SW480 (cell line): ENCODE measurements around the gene ACSL5.

Experiments used
- DNase-seq: peaks from one replicate; pipeline ENCODE4 v3.0.0-alpha.2; 2016; ENCODE audit warnings: low spot score

The ACSL5 gene

DNA sequence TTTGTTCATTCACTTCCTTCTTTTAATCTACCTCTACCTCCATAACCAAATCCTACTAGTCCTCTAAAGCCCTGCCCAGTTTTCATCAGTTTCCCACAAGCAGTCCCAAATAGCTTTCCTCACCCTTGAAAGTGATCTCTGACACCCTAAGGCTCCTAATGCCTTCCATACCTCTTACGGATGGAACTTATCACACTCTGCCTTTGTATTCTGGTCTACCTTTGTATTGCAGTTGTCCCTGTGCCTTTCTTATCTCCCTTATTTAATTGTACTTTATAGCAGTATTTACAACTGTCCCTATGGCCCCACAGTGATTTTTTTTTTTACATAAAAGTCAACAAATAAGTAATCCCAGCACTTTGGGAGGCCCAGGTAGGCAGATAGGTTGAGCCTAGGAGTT lies 33.8 kb downstream of the ACSL5 start:
- no peak for DNase-seq

DNA sequence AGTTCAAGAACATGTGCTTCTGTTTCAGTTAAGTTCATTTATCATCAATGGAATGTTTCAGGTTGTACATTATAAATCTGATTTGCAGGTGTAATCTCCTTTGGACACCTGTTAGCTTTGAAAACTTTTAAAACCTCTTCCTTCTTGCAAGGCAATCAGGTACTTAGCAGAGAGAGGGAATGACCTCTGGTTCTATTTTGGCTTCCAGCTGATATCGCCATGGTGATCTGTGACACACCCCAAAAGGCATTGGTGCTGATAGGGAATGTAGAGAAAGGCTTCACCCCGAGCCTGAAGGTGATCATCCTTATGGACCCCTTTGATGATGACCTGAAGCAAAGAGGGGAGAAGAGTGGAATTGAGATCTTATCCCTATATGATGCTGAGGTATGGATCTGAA lies 35.4 kb downstream of the ACSL5 start:
- no peak for DNase-seq

DNA sequence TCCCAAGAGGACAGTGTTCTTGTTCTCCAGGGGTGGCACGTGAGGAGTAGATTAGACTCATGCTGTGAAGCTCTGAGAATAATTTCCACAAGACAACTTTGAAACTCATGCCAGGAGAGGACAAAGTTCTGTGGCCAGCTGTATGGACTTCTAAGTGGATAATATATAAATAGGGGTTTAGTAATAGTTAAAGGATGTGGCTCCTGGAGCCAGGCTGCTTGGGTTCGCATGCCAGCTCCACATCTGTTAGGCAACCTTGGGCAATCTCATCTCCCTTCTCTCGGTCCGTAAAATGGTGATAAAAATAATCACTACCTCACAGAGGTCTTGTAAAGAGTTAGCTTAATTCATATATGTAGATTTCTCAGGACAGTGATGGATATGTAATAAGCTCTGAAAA lies 35.8 kb downstream of the ACSL5 start:
- no peak for DNase-seq

DNA sequence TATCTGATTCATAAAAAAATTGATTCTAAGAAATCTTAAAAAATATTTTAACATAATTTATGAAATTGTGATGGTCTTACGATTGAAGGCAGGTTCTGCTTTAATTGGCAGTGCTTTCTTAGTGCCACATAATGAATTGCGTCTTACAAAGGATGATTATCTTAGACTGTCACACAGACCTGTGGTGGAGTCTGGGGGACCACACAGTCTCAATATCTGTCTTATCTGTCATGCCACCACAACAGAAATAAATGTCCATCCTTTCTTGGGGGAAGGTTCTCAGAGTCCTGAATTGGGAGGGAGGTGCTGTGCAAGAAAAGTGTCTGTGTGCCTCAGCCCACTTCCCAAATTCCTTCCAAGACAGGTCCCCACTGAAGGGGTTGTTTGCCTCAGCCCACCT lies 38.8 kb downstream of the ACSL5 start:
- DNase-seq, result no peak

DNA sequence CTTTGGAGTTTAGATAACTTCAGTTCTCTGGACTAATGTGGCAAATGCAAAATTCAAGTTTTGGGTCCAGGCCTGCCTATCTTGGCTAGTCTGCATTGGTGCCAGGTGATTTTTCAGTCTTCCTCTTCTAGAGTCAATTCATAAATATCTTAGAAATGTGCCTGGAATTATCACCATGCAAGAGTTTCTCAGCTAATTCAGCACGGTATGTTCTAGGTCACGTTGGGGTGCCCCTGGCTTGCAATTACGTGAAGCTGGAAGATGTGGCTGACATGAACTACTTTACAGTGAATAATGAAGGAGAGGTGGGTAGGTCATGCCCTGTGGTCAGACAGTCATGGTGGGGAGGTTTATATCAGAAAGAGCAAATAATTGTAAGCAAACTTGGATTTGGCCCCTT lies 47.8 kb downstream of the ACSL5 start:
- no peak for DNase-seq

DNA sequence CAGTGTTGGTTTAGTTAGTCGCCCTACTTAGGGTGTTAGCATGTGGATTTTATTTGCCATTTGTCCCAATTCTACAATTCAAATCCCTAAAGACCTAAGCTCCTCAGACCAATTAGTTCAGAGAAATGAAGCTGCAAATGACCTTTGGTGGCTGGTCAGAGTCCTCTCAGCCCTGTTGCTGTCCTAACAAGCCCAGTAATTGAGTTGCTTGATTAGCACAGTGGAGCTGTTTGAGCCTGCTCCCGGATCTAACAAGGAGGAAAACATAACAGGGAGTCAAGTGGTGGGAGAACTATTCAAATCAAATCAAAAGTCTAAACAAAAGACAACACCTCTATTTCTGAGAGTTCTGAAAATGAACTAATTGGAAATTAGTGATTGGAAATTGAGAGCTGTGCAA lies 50.7 kb downstream of the ACSL5 start:
- no peak for DNase-seq

DNA sequence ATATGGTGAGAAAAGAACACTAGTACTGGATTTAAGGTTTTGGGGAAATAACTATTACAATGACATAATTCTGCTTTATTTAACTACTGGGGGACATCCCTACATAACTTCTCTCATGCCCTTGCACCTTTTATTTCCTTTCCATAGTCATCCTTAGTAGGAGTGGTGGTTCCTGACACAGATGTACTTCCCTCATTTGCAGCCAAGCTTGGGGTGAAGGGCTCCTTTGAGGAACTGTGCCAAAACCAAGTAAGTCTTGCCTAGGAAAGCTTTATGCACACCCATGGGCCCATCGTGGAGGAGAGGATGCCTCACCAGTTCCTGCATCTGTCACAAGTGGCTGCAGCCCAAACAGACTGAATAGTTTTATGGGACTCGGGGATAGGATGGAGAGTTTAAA lies 52.2 kb downstream of the ACSL5 start:
- DNase-seq, result no peak

DNA sequence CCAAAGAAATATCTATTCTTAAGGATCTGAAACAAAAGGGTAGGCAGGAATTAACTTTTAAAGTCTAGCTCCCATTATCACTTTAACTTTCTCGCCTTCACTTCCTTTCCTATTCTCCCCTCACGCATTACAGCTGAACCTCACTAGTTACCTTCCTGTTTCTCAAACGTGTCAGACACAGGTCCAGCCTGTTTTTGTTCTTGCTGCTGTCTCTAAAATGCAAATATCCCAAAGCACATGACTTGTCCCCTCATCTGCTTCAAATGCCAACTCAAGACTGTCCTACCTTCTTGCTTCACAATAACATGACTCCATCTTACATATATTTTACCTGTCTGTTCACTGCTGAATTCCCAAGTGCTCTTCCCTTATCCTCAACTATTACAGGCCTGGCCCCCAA lies 55.2 kb downstream of the ACSL5 start:
- no peak for DNase-seq

DNA sequence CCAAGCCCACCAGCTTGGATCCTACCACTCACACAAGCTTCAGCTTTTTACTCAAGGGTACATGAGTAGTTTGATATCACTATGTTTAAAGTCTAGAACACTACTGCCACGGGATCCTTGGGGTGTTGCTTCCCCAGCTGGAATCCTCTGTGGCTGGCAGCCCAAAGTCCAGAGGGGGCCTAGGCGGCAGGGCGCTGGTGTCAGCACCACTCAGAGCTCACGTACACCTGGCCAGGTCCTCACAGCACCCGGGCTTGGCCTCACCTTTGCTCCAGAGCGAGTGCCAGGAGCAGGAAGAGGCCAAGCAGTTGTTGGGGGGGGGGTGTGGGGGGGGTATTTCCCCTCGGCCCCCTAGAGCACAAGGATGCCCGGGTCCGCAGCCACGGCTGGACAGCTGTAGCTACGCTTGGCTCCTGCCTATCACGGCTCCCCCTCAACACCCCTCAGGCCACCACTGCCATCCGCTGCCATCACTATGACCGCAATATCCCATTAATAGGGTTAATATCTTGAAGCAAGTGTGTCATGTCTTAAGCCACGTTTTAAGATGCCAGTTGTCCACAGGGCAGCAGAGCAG lies 55.8 kb downstream of the ACSL5 start:
- DNase-seq, result no peak

DNA sequence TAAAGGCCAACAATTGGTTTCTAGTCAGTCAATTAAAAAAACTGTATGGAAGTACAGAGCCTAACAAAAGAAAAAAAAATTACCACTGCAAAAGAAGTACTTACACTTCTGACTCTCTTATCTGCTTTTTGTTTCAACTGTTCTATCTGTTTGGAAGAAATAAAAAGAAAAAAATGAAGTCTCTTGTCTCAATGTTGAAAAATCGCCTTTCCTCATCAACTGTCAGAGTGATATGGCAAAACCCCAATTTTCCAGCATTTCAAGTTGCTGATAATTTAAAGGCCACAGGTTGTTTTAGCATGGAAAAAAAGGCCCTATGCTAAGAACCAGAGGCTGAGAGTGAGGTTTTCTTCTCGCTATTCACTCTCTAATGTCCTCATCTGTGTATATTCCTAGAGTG lies 59.2 kb downstream of the ACSL5 start:
- no peak for DNase-seq

DNA sequence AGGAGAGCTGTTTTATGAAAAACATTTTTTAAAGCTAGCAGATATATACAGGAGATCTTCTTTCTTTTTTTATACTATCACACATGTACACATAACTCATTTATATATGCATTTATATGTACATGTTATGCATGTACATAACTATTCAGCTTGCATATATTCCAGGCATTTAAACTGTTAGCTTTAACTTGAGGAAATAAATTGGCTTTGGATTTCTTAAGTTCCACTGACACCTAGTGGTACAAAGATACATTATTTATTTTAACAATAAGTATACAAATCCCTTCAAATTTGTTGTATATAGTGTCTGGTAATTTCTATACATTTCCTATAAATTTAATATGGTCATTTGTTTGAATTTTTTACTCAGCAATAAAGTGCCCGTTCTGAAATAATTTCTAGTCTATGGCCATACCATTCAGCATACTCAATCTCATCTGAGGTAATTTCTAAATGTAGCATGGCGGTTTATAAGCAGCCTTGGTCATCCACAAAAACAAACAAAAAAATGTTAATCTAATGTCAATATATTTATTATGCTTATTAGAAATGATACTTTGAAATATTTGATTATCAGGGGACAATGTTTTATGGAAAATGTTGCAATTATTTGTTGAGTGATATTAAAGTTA lies 61.2 kb downstream of the ACSL5 start:
- DNase-seq, result peak; percentile 52

DNA sequence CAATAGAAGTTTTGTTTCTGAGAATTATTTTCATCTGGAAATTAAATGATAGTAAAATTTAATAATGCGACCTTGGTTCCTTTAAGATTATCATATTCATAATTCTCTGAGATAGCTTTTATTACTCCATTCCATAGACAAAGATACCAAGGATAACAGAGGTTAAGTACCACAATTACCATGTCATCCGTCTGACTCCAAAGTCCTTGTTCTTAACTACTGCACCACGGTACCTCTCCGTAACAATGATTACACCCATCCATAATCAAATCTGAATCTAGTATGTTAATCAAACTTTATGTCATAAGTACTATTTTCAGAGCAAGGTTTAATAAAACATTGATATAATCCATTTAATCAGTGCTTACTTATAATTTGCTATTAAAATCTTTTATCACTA lies 64.4 kb downstream of the ACSL5 start:
- no peak for DNase-seq

DNA sequence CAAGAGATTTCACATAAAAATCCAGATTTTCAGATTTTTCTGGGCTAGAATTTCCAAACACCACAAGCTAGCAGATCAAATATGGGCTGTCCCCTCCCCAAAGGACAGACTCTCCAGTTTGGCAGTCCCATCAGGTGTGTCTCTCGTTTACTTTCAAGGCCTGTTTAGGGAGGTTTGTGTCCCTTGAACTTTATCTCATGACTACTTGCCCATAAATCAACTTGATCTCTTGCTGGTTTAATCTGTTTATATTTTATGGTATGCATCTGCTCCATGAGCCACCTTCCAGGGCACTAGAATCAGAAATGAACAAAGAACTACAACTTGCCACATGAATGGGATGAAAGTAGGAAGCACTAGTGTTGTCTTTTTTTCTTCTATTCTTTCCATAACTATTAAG lies 67.6 kb downstream of the ACSL5 start:
- DNase-seq, result no peak

DNA sequence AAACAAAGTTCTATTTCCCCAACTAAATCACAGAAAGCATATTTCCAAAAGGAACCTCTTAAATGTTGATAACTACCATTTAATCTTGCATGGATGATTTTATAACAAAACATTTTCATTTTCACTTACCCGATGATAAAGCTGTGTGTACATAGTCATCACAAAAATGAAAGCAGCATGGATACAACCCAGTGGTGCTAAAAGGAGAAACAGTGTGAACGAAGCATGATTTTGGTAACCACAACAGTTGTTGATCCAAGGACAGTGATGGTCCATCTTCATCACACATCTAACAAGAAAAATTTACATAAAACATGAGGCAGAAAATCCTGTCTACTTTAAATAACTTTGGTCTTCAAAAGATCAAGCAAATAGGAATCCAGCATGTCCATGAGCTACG lies 68.1 kb downstream of the ACSL5 start:
- no peak for DNase-seq

DNA sequence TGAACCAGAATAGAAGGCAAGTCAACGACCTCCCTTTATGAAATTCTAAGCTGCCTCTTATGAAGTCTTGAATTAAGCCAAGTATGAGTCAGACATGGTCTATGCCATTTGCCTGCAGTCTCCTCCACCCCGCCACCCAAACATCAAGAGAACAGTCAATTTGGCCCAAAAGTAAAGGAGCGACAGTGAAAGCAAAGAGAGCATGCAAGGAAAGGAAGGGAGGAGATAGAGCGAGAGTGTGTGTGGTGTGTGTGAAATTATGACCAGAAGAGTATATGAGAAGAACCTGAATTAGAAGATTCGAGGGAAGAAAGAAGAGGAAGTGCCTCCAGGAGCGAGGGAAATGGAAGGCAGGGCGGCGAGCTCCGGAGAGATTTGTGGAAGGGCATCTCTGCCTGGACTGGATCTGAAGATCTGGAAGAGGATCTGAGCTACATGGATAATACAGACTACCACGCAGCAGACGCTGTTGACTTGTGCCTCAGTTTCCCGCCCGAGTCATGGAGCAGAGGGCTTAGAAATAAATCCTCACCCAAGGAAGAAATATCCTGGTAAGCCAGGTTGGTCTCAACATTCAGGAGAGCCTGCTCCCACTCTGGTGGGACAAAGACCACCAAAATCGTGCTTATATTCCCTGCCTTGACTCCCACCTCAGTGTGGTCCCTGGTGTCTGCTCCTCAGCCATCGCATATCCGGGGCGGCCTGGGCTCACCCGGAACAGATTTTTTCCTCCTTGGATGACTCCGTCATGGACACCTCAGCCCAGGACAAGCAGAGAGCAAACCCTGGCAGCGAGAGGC lies 72.3 kb downstream of the ACSL5 start:
- peak; percentile 6 for DNase-seq

DNA sequence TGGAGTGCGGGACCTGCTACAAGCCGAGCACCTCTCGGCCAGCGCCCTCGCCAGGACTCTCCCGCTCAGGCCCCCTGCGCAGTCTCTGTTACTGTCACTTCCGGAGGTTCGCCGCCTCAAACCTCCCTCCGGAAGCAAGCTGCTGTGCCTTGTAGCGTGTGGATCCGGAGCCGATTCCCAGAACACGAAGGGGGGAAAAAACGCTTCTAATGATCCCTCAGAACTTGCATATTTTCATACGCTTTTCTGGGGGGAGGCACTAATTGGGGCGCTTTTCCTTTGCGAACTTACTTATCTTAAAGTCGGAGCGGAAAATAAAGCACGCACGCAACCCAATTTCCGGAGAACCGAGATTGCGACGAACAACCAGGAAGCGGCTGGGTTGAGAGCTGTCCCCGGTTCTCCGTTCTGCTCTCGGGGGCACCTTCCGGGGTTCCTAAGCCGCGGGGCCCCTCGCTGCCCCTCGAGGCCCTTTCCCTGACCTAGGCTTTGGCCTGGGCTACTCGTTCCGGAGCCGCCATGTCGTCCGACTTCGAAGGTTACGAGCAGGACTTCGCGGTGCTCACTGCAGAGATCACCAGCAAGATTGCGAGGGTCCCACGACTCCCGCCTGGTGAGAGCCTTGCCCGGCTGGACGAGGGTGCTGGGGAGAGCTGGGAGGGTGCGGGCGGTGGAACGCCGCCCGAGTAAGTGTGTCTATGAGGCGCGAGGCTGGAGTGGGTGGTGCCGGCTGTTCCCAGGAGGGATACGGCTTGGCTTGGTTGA lies 73.1 kb downstream of the ACSL5 start, which contains the start of the genes VTI1A and ZDHHC6:
TSS of gene VTI1A (plus strand) at position 361 of the 765 bp plus-strand sequence. CDS start at position 520, 159 bp downstream.
TSS of gene ZDHHC6 (minus strand) at position 60 of the 765 bp plus-strand sequence. CDS start 1,478 bp downstream, outside the sequence.
- peak; percentile 83 for DNase-seq

DNA sequence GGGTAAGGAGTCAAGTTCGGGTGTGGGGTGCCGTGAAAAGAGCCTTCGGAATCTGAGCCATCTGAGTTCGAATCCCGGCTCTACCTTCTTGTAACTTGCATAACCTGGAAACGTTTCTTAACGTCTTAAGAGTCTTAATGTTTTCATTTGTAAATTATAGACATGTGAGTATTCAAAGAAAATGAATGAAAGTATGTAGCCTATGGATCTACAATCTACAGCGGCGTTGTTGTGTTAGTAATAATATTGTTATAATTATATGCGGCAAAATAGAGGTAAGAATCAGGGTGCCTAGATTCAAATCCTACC lies 73.7 kb downstream of the ACSL5 start:
- no peak for DNase-seq

DNA sequence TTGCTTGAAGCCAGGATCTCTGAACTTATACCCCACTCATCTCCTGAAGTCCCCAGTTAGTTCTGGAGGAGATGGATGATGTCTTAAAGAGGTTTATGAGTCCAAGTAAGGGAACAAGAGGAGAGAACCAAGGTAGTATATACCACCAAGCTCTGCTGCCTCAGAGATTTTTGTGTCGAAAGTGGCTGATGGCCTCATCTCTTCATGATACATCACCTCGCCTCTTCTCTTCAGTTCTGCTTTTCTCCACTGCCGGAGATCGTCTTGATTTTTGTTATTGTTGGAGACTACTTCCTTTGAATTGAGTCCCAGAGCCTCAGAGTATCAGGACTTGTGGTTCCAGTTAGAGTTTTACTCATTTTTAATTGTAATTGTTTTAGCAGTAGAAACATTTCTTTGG lies 75.0 kb downstream of the ACSL5 start:
- no peak for DNase-seq

DNA sequence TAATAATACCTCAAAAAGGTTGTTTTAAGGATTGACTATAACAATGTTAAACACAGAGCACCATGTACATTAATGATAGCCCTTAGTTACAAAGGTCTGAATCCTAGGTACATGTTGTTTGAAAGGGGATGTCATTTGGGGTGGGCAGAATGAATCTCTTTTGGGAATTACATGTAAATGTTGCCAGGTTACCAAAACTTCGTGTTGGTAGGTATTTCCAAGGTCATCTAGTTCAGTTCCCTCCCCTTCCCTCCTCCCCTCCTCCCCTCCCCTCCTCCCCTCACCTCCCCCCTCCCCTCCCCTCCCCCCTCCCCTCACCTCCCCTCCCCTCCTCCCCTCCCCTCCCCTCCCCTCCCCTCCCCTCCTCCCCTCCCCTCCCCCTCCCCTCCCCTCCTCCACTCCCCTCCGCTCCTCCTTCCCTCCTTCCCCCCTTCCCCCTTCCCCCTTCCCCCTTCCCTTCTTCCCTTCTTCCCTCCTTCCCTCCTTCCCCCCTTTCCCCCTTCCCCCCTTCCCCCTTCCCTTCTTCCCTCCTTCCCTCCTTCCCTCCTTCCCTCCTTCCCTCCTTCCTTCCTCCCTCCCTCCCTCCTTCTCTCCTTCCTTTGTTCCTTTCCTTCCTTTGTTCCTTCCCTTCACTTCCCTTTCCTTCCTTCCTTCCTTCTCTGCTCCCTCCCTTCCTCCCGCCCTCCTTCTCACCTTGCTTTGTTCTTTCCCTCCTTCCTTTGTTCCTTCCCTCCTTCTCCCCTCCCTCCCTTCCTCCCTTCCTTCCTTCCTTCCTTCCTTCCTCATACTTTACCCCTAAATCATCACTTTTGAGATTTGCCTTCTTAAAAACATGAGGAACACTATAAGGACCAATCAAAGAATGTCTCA lies 81.2 kb downstream of the ACSL5 start:
- no peak for DNase-seq

DNA sequence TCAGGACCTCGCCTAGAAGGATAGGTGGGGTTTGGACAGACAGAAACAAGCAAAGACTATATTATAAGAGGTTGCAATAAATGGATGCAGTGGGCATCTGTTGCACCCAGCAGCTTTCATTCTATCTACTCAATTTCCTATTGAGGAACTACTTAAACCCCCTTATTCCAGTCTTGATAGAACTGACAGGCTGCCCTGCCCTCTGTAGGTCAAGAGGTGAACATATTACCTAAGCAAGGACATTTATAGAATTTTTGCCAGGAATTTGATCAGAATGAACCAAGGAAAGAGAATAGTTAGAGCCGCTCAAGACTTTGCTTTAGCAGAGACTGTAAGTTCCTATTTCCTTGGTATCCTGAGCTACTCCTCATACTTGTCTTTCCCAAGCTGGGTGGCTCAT lies 82.6 kb downstream of the ACSL5 start:
- no peak for DNase-seq

DNA sequence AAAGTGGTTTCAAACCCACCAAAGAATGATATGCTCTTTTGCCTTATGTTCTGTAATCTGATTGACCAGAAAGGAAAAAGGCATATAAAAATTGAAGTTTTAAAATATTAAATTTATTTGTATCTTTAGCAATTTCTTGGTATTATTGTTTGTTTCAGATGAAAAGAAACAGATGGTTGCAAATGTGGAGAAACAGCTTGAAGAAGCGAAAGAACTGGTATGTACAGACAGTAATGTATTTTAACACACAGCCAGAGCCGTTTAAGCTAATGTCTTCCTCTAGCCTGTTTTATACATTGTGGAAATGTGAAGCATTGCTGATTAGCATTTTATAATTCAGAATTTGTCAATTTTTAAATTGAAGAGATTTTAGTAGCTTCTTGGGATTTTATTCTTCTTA lies 86.5 kb downstream of the ACSL5 start:
- no peak for DNase-seq
